ENCODE results near the gene SLC10A2.

Gene SLC10A2

DNA sequence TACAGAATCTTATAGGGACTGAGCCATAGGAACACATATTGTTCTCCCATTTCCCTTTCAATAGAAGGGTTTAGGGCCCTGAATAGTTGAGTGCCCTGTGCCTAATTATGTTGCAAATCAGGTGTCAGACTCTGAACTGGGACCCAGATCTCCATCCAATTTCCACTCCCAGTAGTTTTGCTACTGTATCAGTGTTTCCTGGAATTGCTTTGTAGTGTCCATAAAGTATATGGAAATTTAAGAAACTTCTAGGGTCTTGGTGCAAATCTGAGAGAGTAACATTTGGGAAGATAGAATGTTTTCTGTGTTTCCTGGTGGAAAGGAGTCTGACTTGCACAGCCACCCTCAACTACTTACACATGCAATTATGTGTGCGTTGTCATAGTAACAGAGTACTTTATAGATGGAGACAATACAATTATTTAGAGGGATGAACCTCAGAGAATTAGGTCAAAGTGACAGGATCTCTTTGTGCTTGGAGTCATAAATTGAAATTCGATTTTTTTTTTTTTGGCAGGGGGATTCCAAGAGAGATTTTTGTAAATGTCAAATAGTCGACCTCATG, 646 bp upstream of the SLC10A2 start:
- no peak for DNase-seq (ENCODE audit: extremely low read depth, insufficient read length)

DNA sequence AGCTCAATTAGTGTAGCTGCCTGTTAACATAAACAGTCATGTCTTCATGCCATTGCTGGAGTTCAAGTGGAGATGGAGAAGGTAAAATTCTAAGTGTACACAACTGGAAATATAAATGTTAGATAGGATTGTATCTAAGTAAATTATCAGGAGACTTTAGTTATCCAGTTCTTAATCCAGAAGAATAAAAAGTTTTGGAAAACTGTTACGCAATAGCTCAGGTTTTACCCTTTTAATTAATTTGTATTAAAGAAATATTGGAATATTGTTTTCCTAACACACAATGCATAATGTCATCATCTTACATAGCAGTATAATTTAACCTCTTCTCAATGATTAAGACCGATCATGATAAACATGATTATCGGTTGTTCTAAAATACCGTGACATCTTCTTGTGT, 2.8 kb downstream of the SLC10A2 start:
- Histone ChIP-seq H3K4me3 (replicated peaks; ENCODE audit: low read depth, low read length) (no peak overlapping the region), H3K36me3 (ENCODE audit: control insufficient read depth, insufficient read depth, low read length) (no peaks in the 10 kb centered on the region), H3K27me3 (replicated peaks; ENCODE audit: control insufficient read depth, insufficient read depth, low read length) (no peaks in the 10 kb centered on the region)
- TF ChIP-seq, protein P1, sequence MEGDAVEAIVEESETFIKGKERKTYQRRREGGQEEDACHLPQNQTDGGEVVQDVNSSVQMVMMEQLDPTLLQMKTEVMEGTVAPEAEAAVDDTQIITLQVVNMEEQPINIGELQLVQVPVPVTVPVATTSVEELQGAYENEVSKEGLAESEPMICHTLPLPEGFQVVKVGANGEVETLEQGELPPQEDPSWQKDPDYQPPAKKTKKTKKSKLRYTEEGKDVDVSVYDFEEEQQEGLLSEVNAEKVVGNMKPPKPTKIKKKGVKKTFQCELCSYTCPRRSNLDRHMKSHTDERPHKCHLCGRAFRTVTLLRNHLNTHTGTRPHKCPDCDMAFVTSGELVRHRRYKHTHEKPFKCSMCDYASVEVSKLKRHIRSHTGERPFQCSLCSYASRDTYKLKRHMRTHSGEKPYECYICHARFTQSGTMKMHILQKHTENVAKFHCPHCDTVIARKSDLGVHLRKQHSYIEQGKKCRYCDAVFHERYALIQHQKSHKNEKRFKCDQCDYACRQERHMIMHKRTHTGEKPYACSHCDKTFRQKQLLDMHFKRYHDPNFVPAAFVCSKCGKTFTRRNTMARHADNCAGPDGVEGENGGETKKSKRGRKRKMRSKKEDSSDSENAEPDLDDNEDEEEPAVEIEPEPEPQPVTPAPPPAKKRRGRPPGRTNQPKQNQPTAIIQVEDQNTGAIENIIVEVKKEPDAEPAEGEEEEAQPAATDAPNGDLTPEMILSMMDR (IDR thresholded peaks at IDR 0.05; ENCODE audit: insufficient read depth, low read length, poor library complexity, severe bottlenecking) = no peak
- no peak for DNase-seq (ENCODE audit: extremely low read depth, insufficient read length)

More for the DNA sequence above, 646 bp upstream of the SLC10A2 start:
- Histone ChIP-seq H3K27me3 (replicated peaks; ENCODE audit: control insufficient read depth, insufficient read depth, low read length) (no peaks in the 10 kb centered on the region), H3K4me3 (replicated peaks; ENCODE audit: low read depth, low read length) (no peak overlapping the region), H3K36me3 (ENCODE audit: control insufficient read depth, insufficient read depth, low read length) (no peaks in the 10 kb centered on the region)
- TF ChIP-seq, protein P1 (IDR thresholded peaks at IDR 0.05; ENCODE audit: insufficient read depth, low read length, poor library complexity, severe bottlenecking) = no peak

DNA sequence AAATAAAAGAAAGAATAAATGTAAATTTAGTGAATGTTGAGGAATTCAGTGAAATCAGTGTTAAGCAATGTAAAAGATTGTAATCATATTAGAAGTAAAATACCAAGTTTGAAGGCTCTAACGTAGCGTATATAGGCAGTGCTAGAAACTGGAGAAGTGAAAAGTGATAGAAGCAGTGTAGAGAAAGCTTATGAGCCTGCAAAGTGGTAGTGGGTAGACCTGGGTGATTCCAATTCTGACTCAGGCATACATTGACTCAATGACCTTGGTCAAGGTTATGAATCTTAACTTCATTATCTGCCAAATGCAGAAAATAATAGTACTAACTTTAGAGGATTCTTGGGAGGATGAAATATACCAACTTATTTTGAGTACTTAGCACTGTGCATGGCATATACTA, 4.1 kb downstream of the SLC10A2 start:
- TF ChIP-seq, protein P1 (IDR thresholded peaks at IDR 0.05; ENCODE audit: insufficient read depth, low read length, poor library complexity, severe bottlenecking) = no peak
- Histone ChIP-seq H3K27me3 (replicated peaks; ENCODE audit: control insufficient read depth, insufficient read depth, low read length) (no peaks in the 10 kb centered on the region), H3K36me3 (ENCODE audit: control insufficient read depth, insufficient read depth, low read length) (no peaks in the 10 kb centered on the region), H3K4me3 (replicated peaks; ENCODE audit: low read depth, low read length) (no peak overlapping the region)
- no peak for DNase-seq (ENCODE audit: extremely low read depth, insufficient read length)

DNA sequence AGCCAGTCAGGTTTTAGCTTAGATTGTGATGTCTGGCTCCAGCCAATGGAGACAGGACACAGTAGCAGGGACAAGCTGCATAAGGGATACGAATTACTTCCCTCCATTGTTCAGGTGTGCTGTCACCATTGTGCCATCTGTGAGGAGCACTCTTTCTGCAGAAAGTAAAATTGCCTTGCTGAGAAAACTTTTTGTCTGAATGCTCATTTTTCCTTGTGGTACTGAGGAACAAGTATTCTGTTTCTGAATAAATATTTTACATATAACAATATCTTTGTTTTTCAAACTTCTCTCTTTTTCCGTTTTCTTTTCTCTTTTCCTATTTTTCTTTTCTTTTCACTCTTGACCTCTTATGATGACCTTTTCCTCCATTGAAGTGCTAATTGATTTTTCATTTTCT, 10.2 kb downstream of the SLC10A2 start:
- TF ChIP-seq, protein P1 (IDR thresholded peaks at IDR 0.05; ENCODE audit: insufficient read depth, low read length, poor library complexity, severe bottlenecking) = no peak
- no peak overlapping the region for H3K4me3 ChIP-seq (replicated peaks; ENCODE audit: low read depth, low read length)
- DNase-seq (ENCODE audit: extremely low read depth, insufficient read length) = no peak
- H3K36me3 ChIP-seq (ENCODE audit: control insufficient read depth, insufficient read depth, low read length) = no peaks in the 10 kb centered on the region
- H3K27me3 ChIP-seq (replicated peaks; ENCODE audit: control insufficient read depth, insufficient read depth, low read length) = no peaks in the 10 kb centered on the region

DNA sequence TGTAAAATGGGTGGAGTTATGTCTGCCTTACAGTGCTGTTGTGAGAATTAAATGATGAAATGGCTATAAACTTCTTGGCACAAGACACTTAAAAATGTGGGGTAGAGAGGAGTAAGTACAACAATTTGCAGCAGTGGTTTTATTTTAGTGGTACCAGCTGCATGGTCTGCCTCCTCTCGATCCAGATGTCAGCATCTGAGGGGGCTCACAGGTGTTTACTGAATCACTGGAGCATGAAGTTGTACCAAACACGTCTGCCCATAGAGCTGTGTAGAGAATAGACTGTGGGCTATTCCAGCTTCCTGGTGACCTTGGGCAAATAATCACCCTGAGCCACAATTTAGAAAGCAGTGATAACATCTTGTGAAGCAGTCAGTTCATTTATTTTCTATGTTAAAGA, 11.1 kb downstream of the SLC10A2 start:
- DNase-seq (ENCODE audit: extremely low read depth, insufficient read length) = no peak
- no peak overlapping the region for H3K4me3 ChIP-seq (replicated peaks; ENCODE audit: low read depth, low read length)
- no peaks in the 10 kb centered on the region for H3K36me3 ChIP-seq (ENCODE audit: control insufficient read depth, insufficient read depth, low read length)
- no peaks in the 10 kb centered on the region for H3K27me3 ChIP-seq (replicated peaks; ENCODE audit: control insufficient read depth, insufficient read depth, low read length)
- TF ChIP-seq, protein P1 (IDR thresholded peaks at IDR 0.05; ENCODE audit: insufficient read depth, low read length, poor library complexity, severe bottlenecking) = no peak

DNA sequence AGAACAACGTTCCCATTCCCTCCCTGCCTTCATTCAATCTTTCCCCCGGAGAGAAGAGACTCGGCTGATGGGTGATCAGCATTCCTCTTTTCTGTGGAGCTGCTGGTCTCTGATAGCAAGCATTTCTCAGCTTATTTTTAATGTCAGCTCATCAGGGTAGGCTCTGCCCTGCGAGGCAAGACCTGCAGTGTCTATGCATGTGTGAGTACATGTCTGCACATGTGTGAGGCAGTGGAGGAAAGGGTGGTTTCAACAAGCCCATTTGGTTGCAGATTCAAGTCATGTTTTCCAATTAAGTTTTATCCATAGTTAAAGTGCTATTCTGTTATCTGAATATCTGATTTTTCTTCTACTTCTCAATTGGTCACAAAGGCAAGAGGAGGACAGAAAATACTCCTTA, 19.5 kb downstream of the SLC10A2 start:
- H3K36me3 ChIP-seq (ENCODE audit: control insufficient read depth, insufficient read depth, low read length) = no peaks in the 10 kb centered on the region
- H3K4me3 ChIP-seq (replicated peaks; ENCODE audit: low read depth, low read length) = no peak overlapping the region
- no peak for DNase-seq (ENCODE audit: extremely low read depth, insufficient read length)
- TF ChIP-seq, protein P1 (IDR thresholded peaks at IDR 0.05; ENCODE audit: insufficient read depth, low read length, poor library complexity, severe bottlenecking) = no peak
- no peaks in the 10 kb centered on the region for H3K27me3 ChIP-seq (replicated peaks; ENCODE audit: control insufficient read depth, insufficient read depth, low read length)

Measured in GM06990 (cell line).